MM.1S (cell line): ENCODE data around the gene PRR20G.

ENCODE experiments used
- EZH2 ChIP-seq: fragments of 300-600 bp; sonication (generic); optimal IDR thresholded peaks from 2 replicates; pipeline ENCODE3; 2017; ENCODE audit warnings: low read depth, mild to moderate bottlenecking, antibody characterized with exemption, low read length, mixed read lengths
- TF ChIP-seq, protein P1 (sequence below): fragments of 300-600 bp; sonication (generic); IDR thresholded peaks from 2 replicates; pipeline ENCODE4 v1.5.1; 2016; ENCODE audit warnings: antibody characterized with exemption, low read length, mixed read lengths

DNA sequence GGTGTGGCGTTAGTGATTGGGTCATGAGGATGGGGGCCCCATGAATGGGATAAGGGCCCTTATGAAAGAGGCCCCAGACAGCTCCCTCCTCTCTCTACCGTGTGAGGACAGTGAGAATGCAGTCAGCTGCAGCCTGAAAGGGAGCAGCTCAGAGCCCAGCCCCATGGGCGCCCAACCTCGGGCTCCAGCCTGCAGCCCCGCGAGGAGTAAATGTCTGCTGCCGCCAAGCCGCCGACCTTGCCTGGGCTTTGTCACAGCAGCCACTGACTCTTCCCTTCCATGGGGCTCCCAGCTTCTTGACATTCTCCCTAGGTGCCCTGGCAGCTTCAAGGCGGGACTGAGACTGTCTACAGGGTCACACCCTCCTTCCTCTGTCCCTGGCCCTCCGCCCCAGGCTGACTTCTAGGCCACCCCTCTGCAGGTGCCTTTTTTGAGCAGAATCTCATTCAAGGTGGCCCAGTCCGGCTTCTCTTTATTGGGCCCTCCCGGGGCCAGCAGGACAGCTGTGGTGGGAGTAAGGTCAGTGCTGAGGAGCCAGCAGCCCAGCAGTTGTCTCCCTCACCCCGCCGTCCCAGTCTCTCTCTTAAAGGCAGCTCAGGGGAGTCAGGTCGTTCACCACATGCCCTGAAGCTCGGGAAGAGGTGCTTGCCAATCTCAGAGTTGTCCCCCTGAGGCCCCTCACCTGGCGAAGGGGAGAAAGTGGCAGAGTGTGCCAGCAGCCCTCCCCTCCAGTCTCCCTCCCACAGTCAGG is 18.7 kb upstream of the PRR20G start:
- TF ChIP-seq EZH2, result no peak
- TF ChIP-seq, protein P1, sequence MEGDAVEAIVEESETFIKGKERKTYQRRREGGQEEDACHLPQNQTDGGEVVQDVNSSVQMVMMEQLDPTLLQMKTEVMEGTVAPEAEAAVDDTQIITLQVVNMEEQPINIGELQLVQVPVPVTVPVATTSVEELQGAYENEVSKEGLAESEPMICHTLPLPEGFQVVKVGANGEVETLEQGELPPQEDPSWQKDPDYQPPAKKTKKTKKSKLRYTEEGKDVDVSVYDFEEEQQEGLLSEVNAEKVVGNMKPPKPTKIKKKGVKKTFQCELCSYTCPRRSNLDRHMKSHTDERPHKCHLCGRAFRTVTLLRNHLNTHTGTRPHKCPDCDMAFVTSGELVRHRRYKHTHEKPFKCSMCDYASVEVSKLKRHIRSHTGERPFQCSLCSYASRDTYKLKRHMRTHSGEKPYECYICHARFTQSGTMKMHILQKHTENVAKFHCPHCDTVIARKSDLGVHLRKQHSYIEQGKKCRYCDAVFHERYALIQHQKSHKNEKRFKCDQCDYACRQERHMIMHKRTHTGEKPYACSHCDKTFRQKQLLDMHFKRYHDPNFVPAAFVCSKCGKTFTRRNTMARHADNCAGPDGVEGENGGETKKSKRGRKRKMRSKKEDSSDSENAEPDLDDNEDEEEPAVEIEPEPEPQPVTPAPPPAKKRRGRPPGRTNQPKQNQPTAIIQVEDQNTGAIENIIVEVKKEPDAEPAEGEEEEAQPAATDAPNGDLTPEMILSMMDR, result no peak
